ENCODE data around the gene PLPP1. TPM values are rescaled to one million over a fixed set of nuclear protein-coding genes. Genes with fewer than 3 reads are reported as not detected.

Gene PLPP1
- total RNA-seq, 2 donors from 2014 or later, result 170 to 189 TPM

GRCh38 chr5:55577353-55578060 is 42.7 kb upstream of the PLPP1 start:
- H3K27me3 ChIP-seq, result no peaks in the 10 kb centered on the region
- no peaks in the 10 kb centered on the region for H3K9me3 ChIP-seq
- no peak overlapping the region for H3K4me3 ChIP-seq
- peaks cover 0 to 55% of the 10 kb centered on the region in 2 donors for H3K4me1 ChIP-seq
- no peak for TF ChIP-seq CTCF (IDR thresholded peaks at IDR 0.05)
- DNase-seq (ENCODE audit: low spot score), result peak; percentile 78
- H3K36me3 ChIP-seq, result no peaks in the 10 kb centered on the region
- H3K27ac ChIP-seq, result peak overlapping the region; percentile 71 to 89

DNA sequence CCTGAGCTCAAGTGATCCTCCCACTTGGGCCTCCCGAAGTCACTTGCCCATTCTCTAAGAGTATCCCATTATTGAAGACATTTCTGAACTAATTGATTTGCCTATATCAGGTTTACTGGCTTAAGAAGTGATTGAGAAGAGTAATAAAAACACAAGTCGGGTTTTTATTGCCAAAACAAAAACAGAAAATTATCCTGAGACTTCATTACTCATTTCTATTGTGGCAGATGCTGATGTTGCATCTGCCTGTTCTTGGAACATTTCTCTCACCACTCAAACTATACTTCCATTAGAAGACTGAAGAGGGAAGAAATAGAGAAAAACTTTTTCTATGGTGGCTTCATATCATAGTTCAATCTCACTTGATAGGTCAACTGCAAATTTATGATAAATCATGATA is 41.9 kb upstream of the PLPP1 start:
- no peaks in the 10 kb centered on the region for H3K36me3 ChIP-seq
- peaks cover 0 to 47% of the 10 kb centered on the region in 2 donors for H3K4me1 ChIP-seq
- H3K27ac ChIP-seq, result peak overlapping the region; percentile 71 to 89
- no peak for DNase-seq (ENCODE audit: low spot score)
- TF ChIP-seq CTCF (IDR thresholded peaks at IDR 0.05), result no peak
- H3K27me3 ChIP-seq, result no peaks in the 10 kb centered on the region
- no peaks in the 10 kb centered on the region for H3K9me3 ChIP-seq
- H3K4me3 ChIP-seq, result no peak overlapping the region

GRCh38 chr5:55575815-55576583 is 41.2 kb upstream of the PLPP1 start:
- peaks cover 0 to 42% of the 10 kb centered on the region in 2 donors for H3K4me1 ChIP-seq
- no peak overlapping the region for H3K4me3 ChIP-seq
- no peaks in the 10 kb centered on the region for H3K36me3 ChIP-seq
- no peaks in the 10 kb centered on the region for H3K9me3 ChIP-seq
- H3K27me3 ChIP-seq, result no peaks in the 10 kb centered on the region
- peak overlapping the region; percentile 71 to 89 for H3K27ac ChIP-seq
- no peak for DNase-seq (ENCODE audit: low spot score)
- TF ChIP-seq CTCF (IDR thresholded peaks at IDR 0.05), result no peak

- H3K27me3 ChIP-seq, result no peaks in the 10 kb centered on the region
- no peak for TF ChIP-seq CTCF (IDR thresholded peaks at IDR 0.05)
- no peaks in the 10 kb centered on the region for H3K36me3 ChIP-seq
- H3K4me1 ChIP-seq, result peaks cover 0 to 48% of the 10 kb centered on the region in 2 donors
- no peaks in the 10 kb centered on the region for H3K9me3 ChIP-seq
- H3K4me3 ChIP-seq, result no peak overlapping the region
- no peak overlapping the region for H3K27ac ChIP-seq
- no peak for DNase-seq (ENCODE audit: low spot score)
Measured at GRCh38 chr5:55572600-55572999, 37.8 kb upstream of the PLPP1 start.

DNA sequence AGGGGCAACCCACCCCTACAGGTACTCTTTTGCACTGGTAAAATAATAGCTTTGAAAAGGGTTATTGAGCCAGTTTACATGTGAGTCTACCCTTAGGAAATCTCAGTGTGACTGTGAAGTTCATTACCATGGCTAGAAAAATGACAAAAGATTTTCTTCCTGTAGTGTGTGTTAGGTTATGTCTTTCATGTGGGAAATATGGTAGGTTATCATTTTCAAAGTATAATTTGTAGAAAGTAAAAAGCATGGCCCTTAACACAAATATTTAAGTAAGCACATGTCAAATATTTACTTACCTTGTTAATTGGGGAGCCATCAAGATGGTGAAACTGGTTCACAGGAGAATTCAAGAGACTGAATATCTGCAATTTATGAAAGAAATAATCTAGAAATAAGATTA is 37.3 kb upstream of the PLPP1 start:
- no peak for TF ChIP-seq CTCF (IDR thresholded peaks at IDR 0.05)
- Histone ChIP-seq H3K9me3 (no peaks in the 10 kb centered on the region), H3K27me3 (no peaks in the 10 kb centered on the region), H3K4me1 (peaks cover 0 to 42% of the 10 kb centered on the region in 2 donors), H3K4me3 (no peak overlapping the region), H3K27ac (no peak overlapping the region), H3K36me3 (no peaks in the 10 kb centered on the region)
- DNase-seq (ENCODE audit: low spot score), result no peak

Data from right atrium auricular region (tissue), 2 donors.